GM19239 (cell line): ENCODE data around the gene COMMD3.
A peak's percentile ranks its signal among the peaks of the same experiment; 100 is the strongest.
"Not testable (repeated sequence)": the region's sequence is repeated elsewhere in the genome, so short reads cannot be mapped to it uniquely, and the experiment has no call there.

Source experiments
- DNase-seq: peaks from one replicate; pipeline ENCODE4 v3.0.0; 2011; ENCODE audit warnings: low spot score; ENCODE audit not compliant: insufficient read length
- FAIRE-seq: peaks from 2 replicates; lab custom pipeline; 2011; peaks lifted over from hg19 to GRCh38; lab: Jason Lieb, UNC

The COMMD3 gene

DNA sequence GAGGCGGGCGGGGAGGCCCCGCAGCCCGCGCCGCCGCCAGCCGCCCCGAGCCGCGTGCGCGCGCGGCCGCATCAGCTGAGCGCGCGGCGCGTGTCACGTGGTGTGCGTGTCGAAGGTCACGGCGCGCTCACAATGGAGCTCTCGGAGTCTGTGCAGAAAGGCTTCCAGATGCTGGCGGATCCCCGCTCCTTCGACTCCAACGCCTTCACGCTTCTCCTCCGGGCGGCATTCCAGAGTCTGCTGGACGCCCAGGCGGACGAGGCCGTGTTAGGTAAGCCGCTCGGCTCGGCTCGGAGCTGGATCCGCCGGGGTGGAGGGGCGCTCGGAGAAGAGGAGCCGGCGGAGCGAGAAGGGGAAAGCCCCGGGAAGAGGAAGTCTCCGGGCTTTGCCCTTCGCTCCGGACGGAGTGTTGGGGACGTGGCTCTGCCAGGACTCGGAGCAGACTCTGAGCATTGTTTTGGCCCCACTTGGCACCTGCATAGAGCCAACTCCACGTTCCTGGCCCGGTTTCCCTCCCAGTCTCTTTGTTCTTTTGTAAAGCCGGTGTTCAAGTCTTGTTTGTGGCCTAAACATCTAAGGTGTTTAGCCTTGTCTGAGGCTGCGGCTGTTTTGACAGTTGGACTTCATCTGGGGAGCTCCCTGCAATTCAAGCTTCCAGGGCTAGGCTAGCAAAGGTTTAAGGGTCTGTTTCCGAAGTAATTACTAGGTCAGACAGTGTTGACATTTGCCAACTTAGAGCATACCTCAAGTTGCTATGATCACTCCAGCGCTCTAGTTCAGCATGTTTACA is at the start of gene COMMD3:
Gene COMMD3, plus strand, starts transcription at position 103 of the 790 bp plus-strand sequence. Its CDS starts 30 bp downstream, at position 133.
- FAIRE-seq (peak; percentile 45), DNase-seq (peak; percentile 70)

DNA sequence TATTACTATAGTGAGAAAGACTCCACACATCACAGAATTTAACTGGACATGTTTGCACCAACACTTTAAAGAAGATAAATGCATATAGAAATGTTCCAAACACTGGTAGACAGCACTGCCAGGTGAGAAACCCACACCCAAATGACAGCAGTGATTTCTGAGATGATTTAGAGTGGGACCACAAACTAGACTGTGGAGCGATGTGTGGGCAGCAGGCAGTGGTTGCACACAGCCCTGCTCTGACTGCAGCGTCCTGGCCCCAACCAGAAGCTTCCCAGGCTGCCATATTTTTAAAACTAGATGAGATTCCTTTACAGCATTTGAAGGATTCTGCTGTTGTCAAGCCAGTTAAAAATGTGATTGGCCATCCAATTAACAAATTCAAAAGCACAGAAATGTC is 47.7 kb upstream of the COMMD3 start:
- FAIRE-seq (no peak), DNase-seq (no peak)

DNA sequence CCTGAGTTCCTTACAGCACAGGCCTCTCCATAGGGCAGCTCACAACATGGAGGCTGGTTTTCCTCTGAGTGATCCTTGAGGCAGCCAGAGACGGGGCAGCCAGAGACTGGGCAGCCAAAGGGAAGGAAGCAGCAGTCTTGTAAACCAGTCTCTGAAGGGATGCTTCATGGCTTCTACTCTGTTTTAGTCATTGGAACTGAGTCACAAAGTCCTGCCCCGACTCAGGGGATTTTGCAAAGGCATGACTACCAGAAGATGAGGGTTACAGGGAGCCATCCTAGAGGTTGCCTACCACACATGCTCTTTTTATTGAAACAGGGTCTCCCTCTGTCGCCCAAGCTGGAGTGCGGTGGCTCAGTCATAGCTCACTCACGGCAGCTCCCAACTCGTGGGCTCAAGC is 44.4 kb upstream of the COMMD3 start:
- no peak for DNase-seq
- FAIRE-seq, result no peak

DNA sequence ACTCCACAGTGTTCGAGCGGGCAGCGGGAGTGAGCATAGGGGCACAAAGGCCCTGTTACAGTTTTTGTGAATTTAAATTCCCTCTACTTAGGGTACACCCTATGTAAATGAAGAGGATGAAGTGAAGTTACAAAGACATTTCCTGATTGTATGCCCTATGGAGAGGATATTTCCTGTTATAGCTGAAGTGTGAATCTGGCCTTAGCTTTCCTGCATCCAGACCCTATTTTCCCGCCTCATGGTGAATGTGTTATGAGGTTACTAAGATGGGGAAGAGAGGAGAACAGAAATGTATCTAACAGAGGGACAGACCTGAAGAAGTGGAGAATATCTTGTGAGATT is 37.8 kb upstream of the COMMD3 start:
- no peak for FAIRE-seq
- no peak for DNase-seq

DNA sequence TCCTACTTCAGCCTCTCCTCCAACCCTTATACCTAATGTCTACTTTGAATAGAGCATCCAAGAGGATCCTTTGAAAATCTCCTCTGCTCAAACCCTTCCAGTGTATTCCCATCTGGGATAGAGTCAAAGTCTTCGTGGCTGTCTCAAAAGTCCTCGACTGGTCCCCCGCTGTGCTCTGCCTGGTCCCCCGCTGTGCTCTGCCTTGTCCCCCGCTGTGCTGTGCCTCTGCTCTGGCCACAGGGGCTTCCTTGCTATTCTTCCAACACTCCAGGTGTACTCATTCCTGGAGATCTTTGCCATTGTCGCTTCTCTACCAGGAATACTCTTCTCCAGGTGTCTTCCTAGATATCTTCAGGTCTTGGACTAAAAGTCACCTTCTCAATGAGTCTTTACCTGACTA is 36.1 kb upstream of the COMMD3 start:
- FAIRE-seq, result no peak
- no peak for DNase-seq

DNA sequence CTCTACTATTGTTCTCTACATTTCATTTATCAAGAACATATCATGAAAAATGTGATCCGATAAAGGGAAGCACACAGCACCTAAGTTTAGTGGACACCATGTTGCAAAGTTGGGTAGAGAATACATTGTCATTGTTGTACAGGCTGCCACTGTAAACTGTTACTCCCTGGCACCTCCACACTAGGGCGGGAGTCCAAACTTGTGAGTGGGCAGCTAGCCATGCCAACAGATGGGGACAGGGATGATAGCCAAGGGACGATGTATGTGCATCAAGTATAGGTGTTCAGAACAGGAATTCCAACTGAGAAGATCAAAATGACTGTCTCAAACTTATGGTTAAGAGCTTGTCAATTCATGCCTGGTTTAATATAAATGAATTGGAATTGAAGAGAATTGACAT is 31.1 kb upstream of the COMMD3 start:
- FAIRE-seq, result no peak
- DNase-seq, result no peak

DNA sequence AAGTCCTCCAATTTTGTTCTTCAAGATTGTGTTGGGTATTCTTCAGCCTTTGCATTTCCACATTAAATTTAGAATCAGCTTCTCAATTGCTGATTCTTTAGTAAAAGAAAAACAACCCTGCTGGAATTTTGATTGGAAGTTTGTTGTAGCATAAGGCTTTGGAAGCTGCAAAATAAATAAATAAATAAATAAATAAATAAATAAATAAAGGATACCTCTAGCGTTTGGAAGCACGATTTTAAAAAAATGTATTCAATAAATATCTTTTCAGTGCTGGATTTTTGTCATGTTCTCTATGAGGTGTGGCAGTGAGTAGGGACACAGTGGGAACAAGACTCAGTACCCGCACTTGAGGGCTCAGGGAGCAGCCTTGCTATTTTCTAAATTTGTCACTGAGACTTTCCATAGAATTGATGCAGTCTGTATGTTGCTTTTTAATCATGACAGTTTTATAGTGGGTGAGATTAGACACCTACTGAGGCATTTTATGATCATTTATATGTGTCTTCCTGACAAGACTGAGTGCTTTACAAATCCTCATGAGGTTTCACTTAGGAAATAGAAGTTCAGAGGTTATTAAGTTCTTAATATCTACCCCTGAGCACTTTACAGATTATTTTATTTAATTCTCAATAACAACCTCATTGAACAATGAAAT is 22.3 kb upstream of the COMMD3 start:
- FAIRE-seq, result no peak
- DNase-seq, result no peak

DNA sequence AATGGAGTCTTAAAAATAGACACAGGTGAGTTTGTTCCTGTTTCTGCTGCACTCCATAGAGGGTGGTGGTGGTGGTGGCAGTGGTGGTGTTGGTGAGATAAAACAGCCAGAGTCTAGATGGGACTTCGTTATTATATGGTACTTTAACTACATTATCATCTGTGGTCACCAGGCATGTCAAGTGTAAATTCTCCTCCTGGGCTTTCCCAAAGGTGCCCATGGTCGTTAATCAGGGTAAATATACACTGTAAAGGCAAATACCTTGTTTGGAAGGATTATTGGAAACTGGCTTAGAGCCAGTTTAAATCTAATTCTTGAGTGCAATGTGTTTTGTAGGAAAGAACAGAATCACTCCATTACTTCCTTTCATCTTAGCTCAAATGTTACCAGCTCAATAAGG is 21.5 kb upstream of the COMMD3 start:
- no peak for FAIRE-seq
- DNase-seq, result no peak

DNA sequence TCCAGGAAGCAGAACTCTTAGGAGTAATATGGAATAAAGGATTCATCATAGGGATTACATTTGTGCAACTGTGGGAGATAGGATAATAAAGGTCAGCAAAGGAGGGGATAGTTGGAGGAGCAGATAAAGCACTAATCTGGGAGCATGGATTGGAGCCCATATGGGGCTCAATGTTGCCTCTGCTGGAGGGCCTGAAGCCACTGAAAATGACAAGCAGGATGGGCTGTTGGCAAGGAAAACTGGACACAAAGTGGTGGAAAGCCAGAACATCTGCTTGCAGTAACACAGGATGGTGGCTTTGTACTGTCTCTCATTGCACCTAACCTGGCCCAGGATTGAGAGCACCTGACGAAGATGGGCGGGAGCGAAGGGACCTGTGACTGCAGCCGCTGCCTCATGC is 15.0 kb upstream of the COMMD3 start:
- no peak for FAIRE-seq
- no peak for DNase-seq

DNA sequence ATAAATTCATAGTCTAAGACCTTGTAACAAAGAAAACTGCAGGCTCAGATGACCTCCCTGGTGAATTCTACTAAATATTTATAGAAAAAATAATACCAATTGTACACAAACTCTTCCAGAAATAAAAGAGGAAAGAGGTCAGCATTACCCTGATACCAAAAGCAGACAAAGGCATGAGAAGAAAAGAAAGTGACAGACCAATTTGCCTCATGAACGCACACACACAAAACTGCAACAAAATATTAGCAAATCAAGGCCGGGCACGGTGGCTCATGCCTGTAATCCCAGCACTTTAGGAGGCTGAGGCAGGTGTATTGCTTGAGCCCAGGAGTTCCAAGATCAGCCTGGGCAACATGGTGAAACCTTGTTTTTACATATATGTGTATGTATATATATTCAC is 12.7 kb upstream of the COMMD3 start:
- FAIRE-seq (no peak), DNase-seq (no peak)

DNA sequence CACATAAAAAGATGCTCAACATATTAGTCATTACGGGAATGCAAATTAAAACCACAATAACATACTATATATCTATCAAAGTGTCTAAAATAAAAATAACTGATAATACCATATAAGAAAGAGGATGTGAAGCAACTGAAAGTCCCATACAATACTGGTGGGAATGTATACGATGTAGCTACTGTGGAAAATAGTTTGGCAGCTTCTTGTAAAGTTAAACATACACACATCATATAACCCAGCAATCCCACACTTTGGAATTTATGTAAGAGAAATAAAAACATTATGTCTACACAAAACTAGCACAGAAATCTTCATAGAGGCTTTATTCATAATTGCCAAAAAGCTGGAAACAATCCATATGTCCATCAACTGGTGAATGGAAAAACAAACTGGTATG is 10.5 kb upstream of the COMMD3 start:
- FAIRE-seq (peak; percentile 33), DNase-seq (no peak)

DNA sequence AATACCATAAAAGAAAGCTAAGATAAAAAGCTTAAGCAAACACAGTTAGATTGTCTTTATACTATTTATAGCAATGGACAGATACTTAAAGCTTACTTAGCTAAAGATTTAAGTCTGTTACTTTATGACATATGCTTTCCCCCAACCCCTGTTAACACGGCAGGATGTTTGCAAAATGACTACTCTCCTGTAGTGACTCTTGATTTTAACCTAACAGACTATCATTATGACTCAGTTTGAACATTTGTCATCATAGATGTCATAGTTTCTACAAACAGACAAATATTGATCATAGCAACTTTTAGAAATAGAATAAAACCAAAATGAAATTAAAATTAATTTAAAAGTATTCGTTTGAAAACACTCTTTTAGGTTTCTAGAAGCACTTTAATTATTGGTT is 7.8 kb upstream of the COMMD3 start:
- FAIRE-seq, result peak; percentile 82
- no peak for DNase-seq

DNA sequence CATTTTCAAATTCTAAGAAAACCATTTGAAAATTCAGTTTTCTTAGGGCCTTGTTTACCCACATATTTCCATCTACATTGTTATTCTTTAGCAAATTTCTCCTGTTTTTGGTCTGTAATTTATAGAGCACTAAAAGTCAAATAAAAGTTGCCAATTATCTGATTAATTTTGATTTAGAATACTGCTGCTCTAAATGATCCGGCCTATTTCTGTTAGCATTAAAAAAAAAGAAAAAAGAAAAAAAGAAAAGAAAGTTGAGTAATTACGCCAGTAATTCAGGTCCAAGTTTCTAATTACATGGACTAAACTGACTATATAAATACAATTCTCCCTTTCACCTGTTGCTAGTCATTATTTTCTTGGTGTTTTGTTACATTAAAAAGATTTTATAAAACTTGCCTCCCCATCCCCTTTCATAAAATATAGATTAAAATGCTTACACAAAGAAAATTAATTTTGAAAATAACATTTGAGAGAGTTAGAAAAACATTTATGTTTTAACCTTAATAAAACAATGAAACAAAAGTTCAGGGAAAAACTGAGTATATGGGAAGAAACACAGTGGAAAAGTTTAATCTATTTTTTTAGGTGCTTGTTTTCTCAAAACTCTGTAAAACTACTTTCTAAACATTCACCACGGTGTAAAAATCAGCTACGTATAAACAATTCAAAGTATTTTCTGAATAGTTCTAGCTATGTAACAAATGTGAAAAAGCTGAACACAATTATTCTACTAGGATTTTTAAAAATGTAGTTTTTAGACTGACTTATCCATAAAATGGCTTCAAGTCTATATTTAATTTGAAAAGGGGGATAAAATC is 6.8 kb upstream of the COMMD3 start:
- no peak for DNase-seq
- no peak for FAIRE-seq

DNA sequence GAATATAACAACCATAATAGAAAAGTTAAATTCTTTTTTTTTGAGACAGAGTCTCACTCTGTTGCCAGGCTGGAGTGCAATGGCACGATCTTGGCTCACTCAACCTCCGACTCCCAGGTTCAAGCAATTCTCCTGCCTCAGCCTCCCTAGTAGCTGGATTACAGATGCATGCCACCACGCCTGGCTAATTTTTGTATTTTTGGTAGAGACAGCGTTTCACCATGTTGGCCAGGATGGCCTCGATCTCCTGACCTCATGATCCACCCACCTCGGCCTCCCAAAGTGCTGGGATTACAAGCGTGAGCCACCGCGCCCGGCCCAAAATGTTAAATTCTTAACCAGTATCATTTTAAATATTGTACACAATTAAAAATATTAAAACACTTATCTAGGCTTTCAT is 6.2 kb upstream of the COMMD3 start:
- not testable (repeated sequence) for FAIRE-seq, DNase-seq

DNA sequence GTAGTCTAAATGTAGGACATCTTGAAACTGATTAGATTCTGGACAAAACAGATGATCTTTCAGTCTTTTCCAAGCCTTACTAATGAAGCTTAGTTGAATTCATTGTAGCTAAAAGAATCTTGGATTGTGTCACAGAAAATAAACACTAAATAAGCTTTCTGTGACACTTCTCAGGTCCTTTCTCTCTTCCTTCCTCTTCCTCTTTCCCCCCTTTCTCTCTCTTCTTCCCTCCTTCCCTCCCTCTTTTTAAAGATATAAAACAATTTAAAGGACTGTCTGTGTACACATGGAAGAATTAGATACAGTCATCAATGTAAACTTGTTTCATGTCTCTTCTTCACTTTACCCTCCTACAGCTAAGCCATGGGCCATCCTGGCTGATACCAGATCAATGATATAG is 5.3 kb upstream of the COMMD3 start:
- FAIRE-seq (no peak), DNase-seq (no peak)

DNA sequence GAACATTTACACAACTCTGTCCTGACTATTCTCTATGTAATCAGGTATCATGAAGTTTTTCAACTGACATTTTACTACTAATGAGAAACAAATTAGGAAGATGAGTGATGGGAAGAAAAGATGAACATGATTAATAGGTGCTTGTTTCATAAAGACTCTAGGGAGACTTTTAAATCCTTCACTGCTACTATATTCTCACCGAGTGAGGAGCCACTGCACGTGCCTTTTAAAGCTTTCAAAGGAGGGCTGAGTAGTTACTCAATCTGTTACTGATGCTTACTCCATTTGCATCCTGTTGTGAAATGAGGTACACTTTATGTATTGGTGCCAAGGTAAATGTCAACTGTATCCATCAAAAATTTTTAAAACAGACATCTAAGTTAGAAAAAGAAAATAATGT is 1.3 kb upstream of the COMMD3 start:
- FAIRE-seq (peak; percentile 85), DNase-seq (no peak)

DNA sequence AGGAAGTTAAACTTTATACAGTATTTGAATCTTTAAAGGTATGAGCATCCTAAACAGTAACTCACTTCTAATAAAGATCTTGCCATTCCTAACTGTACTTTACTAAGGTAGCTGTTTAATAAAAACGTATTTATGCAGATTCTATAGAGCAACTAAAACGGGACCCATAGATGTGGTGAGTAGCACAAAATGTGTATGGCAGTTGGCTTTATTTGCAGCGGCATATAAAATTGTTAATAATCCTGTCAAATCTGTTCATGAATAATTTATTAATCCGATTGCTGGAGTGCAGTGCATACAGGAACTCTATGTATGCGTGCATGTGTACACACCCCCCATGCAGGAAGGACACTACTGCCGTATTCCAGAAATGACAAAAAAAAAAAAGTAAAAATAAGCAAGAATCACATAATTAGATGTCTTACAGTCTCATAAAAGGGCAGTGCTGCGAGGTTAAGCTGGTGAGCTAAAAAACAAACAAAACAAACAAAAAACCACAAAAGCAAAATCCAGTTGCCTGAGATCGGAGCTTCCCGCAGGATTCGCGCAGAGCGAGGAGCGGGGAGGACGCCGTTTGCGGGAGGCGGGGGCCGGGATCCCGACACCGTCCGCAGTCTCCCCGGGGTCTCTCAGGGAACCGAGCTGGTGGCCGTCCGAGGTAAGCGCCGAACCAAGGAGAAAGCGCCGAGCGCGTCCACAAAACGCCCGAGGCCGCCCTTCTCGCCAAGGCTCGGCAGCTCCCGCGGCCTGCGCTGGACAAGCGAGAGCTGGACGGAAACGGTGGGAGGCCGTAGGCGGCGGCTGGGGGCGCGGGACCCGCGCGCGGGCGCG is 518 bp upstream of the COMMD3 start:
- FAIRE-seq (peak; percentile 45), DNase-seq (no peak)

DNA sequence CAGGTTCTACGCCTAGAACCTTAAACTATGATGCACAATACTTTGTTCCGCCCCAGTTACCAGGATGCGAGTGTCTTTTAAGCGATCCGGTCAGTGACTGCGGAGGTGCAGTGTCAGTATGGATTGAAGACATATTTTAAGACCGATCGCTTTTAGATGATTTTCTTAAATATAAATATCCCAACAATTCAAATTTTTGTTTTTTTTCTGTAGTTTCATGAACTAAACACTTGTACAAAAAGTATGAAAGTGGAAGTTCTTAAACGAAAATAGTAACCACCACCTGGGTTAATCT is 835 bp downstream of the COMMD3 start:
- FAIRE-seq (peak; percentile 94), DNase-seq (no peak)

DNA sequence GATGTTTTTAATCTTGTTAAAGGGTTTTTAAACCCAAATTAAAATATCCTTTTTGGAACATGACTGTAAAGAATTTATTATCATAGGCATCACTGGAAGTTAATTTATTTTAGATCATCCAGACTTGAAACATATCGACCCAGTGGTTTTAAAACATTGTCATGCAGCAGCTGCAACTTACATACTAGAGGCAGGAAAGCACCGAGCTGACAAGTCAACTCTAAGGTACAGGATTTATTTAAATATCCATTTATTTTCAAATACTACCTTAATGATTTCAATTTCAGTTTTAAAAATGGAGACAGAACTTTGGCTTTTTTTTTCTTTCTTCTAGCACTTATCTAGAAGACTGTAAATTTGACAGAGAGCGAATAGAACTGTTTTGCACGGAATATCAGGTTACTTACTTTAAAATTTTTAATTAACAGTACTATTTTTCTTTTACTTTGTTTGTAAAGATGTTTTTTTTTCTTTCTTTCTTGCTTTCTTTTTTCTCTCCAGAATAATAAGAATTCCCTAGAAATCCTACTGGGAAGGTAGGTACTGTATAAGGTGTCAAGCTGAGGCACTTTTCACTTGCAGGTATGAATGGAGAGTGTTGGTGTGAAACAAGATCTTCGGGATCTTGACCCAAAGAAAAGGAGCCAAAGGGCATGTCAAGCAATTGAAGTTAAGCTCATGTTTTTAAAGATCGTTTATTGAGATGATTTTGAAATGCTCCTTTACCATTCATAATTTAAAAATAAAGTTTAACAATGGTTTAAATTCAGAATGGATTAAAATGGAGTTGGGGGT is 1.8 kb downstream of the COMMD3 start:
- FAIRE-seq, result peak; percentile 70
- DNase-seq, result no peak

DNA sequence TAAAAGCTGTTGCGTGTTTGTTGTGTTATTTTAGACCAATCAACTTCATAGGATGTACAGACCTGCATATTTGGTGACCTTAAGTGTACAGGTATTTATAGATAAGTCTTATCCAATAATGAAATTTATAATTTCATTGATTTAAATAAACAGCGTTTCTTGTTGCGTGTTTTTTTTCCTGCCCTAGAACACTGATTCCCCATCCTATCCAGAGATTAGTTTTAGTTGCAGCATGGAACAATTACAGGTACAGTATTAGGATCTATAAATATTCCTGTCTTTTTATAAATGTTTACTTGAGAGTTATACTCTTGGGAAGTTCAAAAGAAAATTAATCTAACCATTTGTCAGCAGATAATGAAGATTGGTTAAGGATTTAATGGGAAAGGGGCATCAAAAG is 2.6 kb downstream of the COMMD3 start:
- no peak for DNase-seq
- no peak for FAIRE-seq
